ENCODE measurements around the gene ACSS1.

GRCh38 chr20:25044660-25045342, 13.1 kb downstream of the ACSS1 start:
- TF ChIP-seq ZNF274 (IDR thresholded peaks at IDR 0.05; ENCODE audit: low read depth, low read length) (no peak), SUZ12 (IDR thresholded peaks at IDR 0.05; ENCODE audit: extremely low read depth, insufficient read depth, insufficient read length) (no peak), YY1 (IDR thresholded peaks at IDR 0.05; ENCODE audit: insufficient read depth, insufficient read length) (no peak)
